CD14-positive monocyte (primary cell): ENCODE results near the gene RNF167. TPM values are rescaled to one million over a fixed set of nuclear protein-coding genes. Genes with fewer than 3 reads are reported as not detected.

Experiments used
- DNase-seq, 3 donors: peaks; one replicate each; pipeline ENCODE4 v3.0.0-alpha.2; 2011 to 2022
- H2AFZ ChIP-seq: 2 replicates; pipeline ENCODE4 v1.6.0; 2012; ENCODE audit warnings: mild to moderate bottlenecking, low read depth, low read length, inconsistent platforms; ENCODE audit not compliant: insufficient read depth, poor library complexity, severe bottlenecking
- H3K27ac ChIP-seq, 2 donors: 1 replicate in 1 of 2; 2 replicates in 1 of 2; pipeline ENCODE4 v1.5.1; 2012 to 2013; ENCODE audit warnings: low read length in 2 of 2, control low read depth in 1 of 2, inconsistent platforms in 1 of 2, low read depth in 1 of 2, mild to moderate bottlenecking in 1 of 2
- H3K27me3 ChIP-seq, 2 donors: one replicate each; pipeline versions ENCODE4 v1.6.0 to v1.6.1; 2011 to 2013; ENCODE audit warnings: low read length in 2 of 2; ENCODE audit not compliant: control insufficient read depth in 2 of 2, insufficient read depth in 2 of 2
- H3K36me3 ChIP-seq, 2 donors: replicated peaks in 1 of 2; 1 replicate in 1 of 2; 2 replicates in 1 of 2; pipeline versions ENCODE4 v1.5.1 to v1.6.1; 2012 to 2013; ENCODE audit warnings: low read length in 2 of 2, control low read depth in 1 of 2, inconsistent platforms in 1 of 2, mild to moderate bottlenecking in 1 of 2; ENCODE audit not compliant: insufficient read depth in 2 of 2, control insufficient read depth in 1 of 2
- H3K4me1 ChIP-seq, 2 donors: 1 replicate in 1 of 2; 2 replicates in 1 of 2; pipeline versions ENCODE4 v1.5.1 to v1.6.1; 2012 to 2013; ENCODE audit warnings: low read length in 2 of 2, control low read depth in 1 of 2, inconsistent platforms in 1 of 2, mild to moderate bottlenecking in 1 of 2, moderate library complexity in 1 of 2; ENCODE audit not compliant: insufficient read depth in 2 of 2, control insufficient read depth in 1 of 2
- H3K4me2 ChIP-seq: replicated peaks from 2 replicates; pipeline ENCODE3; 2012; ENCODE audit warnings: low read length, moderate library complexity, mild to moderate bottlenecking; ENCODE audit not compliant: poor library complexity, severe bottlenecking; ENCODE audit errors: extremely low read depth
- H3K4me3 ChIP-seq, 3 experiments: fragments of 200-600 bp in 1 of 3; sonication (generic) in 1 of 3; replicated peaks in 1 of 3; 1 replicate in 2 of 3; 2 replicates in 1 of 3; pipeline ENCODE4 v1.5.1; 2011 to 2013; ENCODE audit warnings: low read length in 3 of 3, mild to moderate bottlenecking in 3 of 3, control low read depth in 2 of 3, low read depth in 2 of 3, inconsistent platforms in 1 of 3, moderate library complexity in 1 of 3
- H3K79me2 ChIP-seq: 2 replicates; pipeline ENCODE4 v1.6.0; 2012; ENCODE audit warnings: mild to moderate bottlenecking, control low read depth, inconsistent platforms, low read length, moderate library complexity; ENCODE audit not compliant: insufficient read depth
- H3K9ac ChIP-seq: 2 replicates; pipeline ENCODE4 v1.6.0; 2017; ENCODE audit warnings: low read length, mild to moderate bottlenecking; ENCODE audit not compliant: insufficient read depth, poor library complexity, severe bottlenecking
- H3K9me3 ChIP-seq, 2 donors: replicated peaks in 1 of 2; 1 replicate in 1 of 2; 2 replicates in 1 of 2; pipeline versions ENCODE4 v1.5.1 to v1.6.1; 2012 to 2013; ENCODE audit warnings: low read length in 2 of 2, control low read depth in 1 of 2; ENCODE audit not compliant: control insufficient read depth in 1 of 2, insufficient read depth in 1 of 2
- H4K20me1 ChIP-seq: 2 replicates; pipeline ENCODE4 v1.6.0; 2012; ENCODE audit warnings: mild to moderate bottlenecking, low read length, control low read depth, moderate library complexity; ENCODE audit not compliant: insufficient read depth
- H3K27ac Mint-ChIP-seq, 7 donors: one replicate each; pipeline ENCODE4 v1.8.0; 2020; ENCODE audit warnings: mild to moderate bottlenecking in 7 of 7, mixed read lengths in 7 of 7, moderate library complexity in 6 of 7, inconsistent platforms in 2 of 7
- H3K27me3 Mint-ChIP-seq, 3 donors: one replicate each; pipeline ENCODE4 v1.8.0; 2021 to 2022; ENCODE audit warnings: low read depth in 3 of 3, mild to moderate bottlenecking in 3 of 3, mixed read lengths in 3 of 3, moderate library complexity in 3 of 3, inconsistent platforms in 1 of 3
- H3K36me3 Mint-ChIP-seq, 2 donors: one replicate each; pipeline ENCODE4 v1.8.0; 2020; ENCODE audit warnings: mixed read lengths in 2 of 2, inconsistent platforms in 1 of 2, mild to moderate bottlenecking in 1 of 2
- H3K4me1 Mint-ChIP-seq: one replicate; pipeline ENCODE4 v1.8.0; 2020; ENCODE audit warnings: mild to moderate bottlenecking, mixed read lengths
- H3K4me3 Mint-ChIP-seq, 2 donors: one replicate each; pipeline ENCODE4 v1.8.0; 2020; ENCODE audit warnings: mild to moderate bottlenecking in 2 of 2, mixed read lengths in 2 of 2, moderate library complexity in 1 of 2
- H3K9me3 Mint-ChIP-seq, 7 donors: one replicate each; pipeline ENCODE4 v1.8.0; 2020 to 2022; ENCODE audit warnings: mixed read lengths in 7 of 7, mild to moderate bottlenecking in 6 of 7, moderate library complexity in 6 of 7, inconsistent platforms in 2 of 7
- WGBS: methylation state at CpG from one replicate; pipeline ENCODE4 v1.1.5; 2013; ENCODE audit warnings: missing lambda C conversion rate; ENCODE audit not compliant: insufficient coverage; 5-methylcytosine and 5-hydroxymethylcytosine counted together
- intact Hi-C, 2 donors: fragments of 100-400 bp; cut with micrococcal nuclease; formaldehyde crosslinking; loops; one replicate each; pipeline versions ENCODE4 v1.15.0 to v1.15.1; 2023
- polyA plus RNA-seq, 3 donors: library from polyadenylated mRNA; depleted of rRNA in 1 of 3; unstranded in 2 of 3; stranded (reverse) in 1 of 3; fragments of 300-500 nt in 2 of 3; fragments of >200 nt in 1 of 3; fragmentation: Illumina TruSeq in 2 of 3; gene quantifications; 1 replicate in 2 of 3; 2 replicates in 1 of 3; pipeline ENCODE4 v1.2.3, GENCODE V29; 2012 to 2021
- TF ChIP-seq, protein P1 (sequence below): fragments of 200-600 bp; IDR thresholded peaks from one replicate; pipeline ENCODE4 v1.8.0; 2022; ENCODE audit warnings: antibody characterized with exemption, mild to moderate bottlenecking

Gene RNF167
- polyA plus RNA-seq, 3 donors: 17.2 to 105 (median 20.6) TPM

DNA sequence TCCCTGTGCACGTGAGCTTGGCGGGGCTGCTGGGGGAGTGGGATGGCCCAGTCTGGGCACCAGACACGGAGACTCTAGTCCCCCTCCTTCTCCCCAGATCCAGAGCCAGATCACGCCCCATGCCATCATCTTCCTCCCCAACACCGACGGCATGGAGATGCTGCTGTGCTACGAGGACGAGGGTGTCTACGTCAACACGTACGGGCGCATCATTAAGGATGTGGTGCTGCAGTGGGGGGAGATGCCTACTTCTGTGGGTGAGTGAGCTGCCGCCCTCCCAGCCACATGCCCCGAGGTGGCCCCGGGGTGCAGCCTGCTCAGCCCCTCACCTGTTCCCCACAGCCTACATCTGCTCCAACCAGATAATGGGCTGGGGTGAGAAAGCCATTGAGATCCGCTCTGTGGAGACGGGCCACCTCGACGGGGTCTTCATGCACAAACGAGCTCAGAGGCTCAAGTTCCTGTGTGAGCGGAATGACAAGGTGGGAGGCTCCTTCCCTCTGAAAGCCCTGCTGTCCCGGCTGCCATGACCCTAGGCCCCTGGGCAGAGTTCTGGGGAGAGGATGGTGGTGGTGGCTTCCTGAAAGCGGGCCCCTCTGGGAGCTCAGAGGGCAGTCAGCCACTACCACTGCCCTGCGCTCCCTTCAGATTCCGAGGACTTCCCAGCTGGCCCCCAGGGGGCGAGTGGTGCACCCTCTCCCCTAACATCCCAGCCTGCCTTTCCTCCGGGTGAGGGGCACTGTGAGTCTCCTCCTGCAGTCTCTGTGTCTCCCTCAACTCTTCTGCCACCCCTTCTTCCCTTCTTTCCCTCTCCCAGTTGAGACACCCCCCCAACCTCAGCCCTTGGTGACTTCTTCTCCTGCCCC lies 43.5 kb upstream of the RNF167 start:
- peaks cover 25% of the 10 kb centered on the region for H3K4me1 Mint-ChIP-seq
- Histone ChIP-seq H3K79me2 (no peaks in the 10 kb centered on the region), H3K4me1 (peaks cover 28 to 32% of the 10 kb centered on the region in 2 donors), H3K36me3 (peaks cover 60 to 62% of the 10 kb centered on the region in 2 donors), H2AFZ (no peak overlapping the region), H3K27me3 (peaks cover 0 to 26% of the 10 kb centered on the region in 2 donors), H3K4me3 (no peak overlapping the region), H3K27ac (no peak overlapping the region), H3K4me2 (no peak overlapping the region), H4K20me1 (no peaks in the 10 kb centered on the region), H3K9ac (no peak overlapping the region), H3K9me3 (no peaks in the 10 kb centered on the region)
- DNase-seq: peak in 1 of 3 donors; percentile 9
- TF ChIP-seq, protein P1, sequence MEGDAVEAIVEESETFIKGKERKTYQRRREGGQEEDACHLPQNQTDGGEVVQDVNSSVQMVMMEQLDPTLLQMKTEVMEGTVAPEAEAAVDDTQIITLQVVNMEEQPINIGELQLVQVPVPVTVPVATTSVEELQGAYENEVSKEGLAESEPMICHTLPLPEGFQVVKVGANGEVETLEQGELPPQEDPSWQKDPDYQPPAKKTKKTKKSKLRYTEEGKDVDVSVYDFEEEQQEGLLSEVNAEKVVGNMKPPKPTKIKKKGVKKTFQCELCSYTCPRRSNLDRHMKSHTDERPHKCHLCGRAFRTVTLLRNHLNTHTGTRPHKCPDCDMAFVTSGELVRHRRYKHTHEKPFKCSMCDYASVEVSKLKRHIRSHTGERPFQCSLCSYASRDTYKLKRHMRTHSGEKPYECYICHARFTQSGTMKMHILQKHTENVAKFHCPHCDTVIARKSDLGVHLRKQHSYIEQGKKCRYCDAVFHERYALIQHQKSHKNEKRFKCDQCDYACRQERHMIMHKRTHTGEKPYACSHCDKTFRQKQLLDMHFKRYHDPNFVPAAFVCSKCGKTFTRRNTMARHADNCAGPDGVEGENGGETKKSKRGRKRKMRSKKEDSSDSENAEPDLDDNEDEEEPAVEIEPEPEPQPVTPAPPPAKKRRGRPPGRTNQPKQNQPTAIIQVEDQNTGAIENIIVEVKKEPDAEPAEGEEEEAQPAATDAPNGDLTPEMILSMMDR: no peak
- peaks cover 26 to 36% (median 29%) of the 10 kb centered on the region in 3 donors for H3K27me3 Mint-ChIP-seq
- peak overlapping the region in 5 of 7 donors; percentile 5 to 83 (median 42) for H3K27ac Mint-ChIP-seq
- peaks cover 0 to 12% (median 3%) of the 10 kb centered on the region in 7 donors for H3K9me3 Mint-ChIP-seq
- intact Hi-C loops: no loop called here
- peaks cover 63 to 65% of the 10 kb centered on the region in 2 donors for H3K36me3 Mint-ChIP-seq
- H3K4me3 Mint-ChIP-seq: no peak overlapping the region
- 96% methylated on average over 12 of the region's 27 CpGs for WGBS

GRCh38 chr17:4897198-4897687 lies 42.8 kb upstream of the RNF167 start:
- Histone ChIP-seq H3K4me2 (no peak overlapping the region), H3K27me3 (peaks cover 0 to 26% of the 10 kb centered on the region in 2 donors), H3K4me1 (peaks cover 34 to 38% of the 10 kb centered on the region in 2 donors), H3K27ac (no peak overlapping the region), H3K36me3 (peaks cover 53 to 55% of the 10 kb centered on the region in 2 donors), H4K20me1 (no peaks in the 10 kb centered on the region), H2AFZ (no peak overlapping the region), H3K79me2 (no peaks in the 10 kb centered on the region), H3K4me3 (no peak overlapping the region), H3K9ac (no peak overlapping the region), H3K9me3 (no peaks in the 10 kb centered on the region)
- no peak overlapping the region for H3K4me3 Mint-ChIP-seq
- H3K9me3 Mint-ChIP-seq: peaks cover 0 to 12% (median 4%) of the 10 kb centered on the region in 7 donors
- intact Hi-C loops: no loop called here
- DNase-seq: peak in 1 of 3 donors; percentile 15
- H3K4me1 Mint-ChIP-seq: peaks cover 30% of the 10 kb centered on the region
- TF ChIP-seq, protein P1: no peak
- H3K27me3 Mint-ChIP-seq: peaks cover 31 to 42% (median 35%) of the 10 kb centered on the region in 3 donors
- H3K27ac Mint-ChIP-seq: peak overlapping the region in 2 of 7 donors; percentile 30 to 73
- WGBS: 92% methylated on average over 8 of the region's 10 CpGs
- peaks cover 59 to 60% of the 10 kb centered on the region in 2 donors for H3K36me3 Mint-ChIP-seq
